AG10803 (cell line): ENCODE data around the gene RBSN.

Experiments used
- DNase-seq: peaks from one replicate; pipeline ENCODE4 v3.0.0; 2010; ENCODE audit warnings: low read depth
- H3K4me3 ChIP-seq: 2 replicates; pipeline ENCODE4 v1.5.1; 2011; ENCODE audit warnings: mild to moderate bottlenecking, low read length, control low read depth
- CTCF ChIP-seq: conservative IDR thresholded peaks from 2 replicates; pipeline ENCODE4 v1.5.1; 2011; ENCODE audit warnings: mild to moderate bottlenecking, low read length, control low read depth, inconsistent platforms

Gene RBSN

GRCh38 chr3:15097891-15098290 lies 1.1 kb downstream of the RBSN start:
- H3K4me3 ChIP-seq = peak overlapping the region; percentile 99
- no peak for TF ChIP-seq CTCF
- DNase-seq = peak; percentile 19

GRCh38 chr3:15096046-15096445 lies 2.9 kb downstream of the RBSN start:
- H3K4me3 ChIP-seq = no peak overlapping the region
- no peak for DNase-seq
- no peak for TF ChIP-seq CTCF

- TF ChIP-seq CTCF = no peak
- DNase-seq = no peak
- no peak overlapping the region for H3K4me3 ChIP-seq
Observed at GRCh38 chr3:15094187-15094875, 4.6 kb downstream of the RBSN start.

GRCh38 chr3:15092686-15093085 lies 6.3 kb downstream of the RBSN start:
- no peak for DNase-seq

GRCh38 chr3:15091575-15091974 lies 7.4 kb downstream of the RBSN start:
- DNase-seq = no peak
- no peak overlapping the region for H3K4me3 ChIP-seq
- TF ChIP-seq CTCF = no peak

More at GRCh38 chr3:15092686-15093085, 6.3 kb downstream of the RBSN start:
- no peak overlapping the region for H3K4me3 ChIP-seq
- no peak for TF ChIP-seq CTCF

GRCh38 chr3:15089201-15089600 lies 9.7 kb downstream of the RBSN start:
- TF ChIP-seq CTCF = no peak
- no peak for DNase-seq
- no peak overlapping the region for H3K4me3 ChIP-seq

GRCh38 chr3:15086699-15087098 lies 12.2 kb downstream of the RBSN start:
- DNase-seq = no peak
- H3K4me3 ChIP-seq = no peak overlapping the region
- no peak for TF ChIP-seq CTCF
